HEK293T (cell line): Measurements from ENCODE around the gene ACAT2.

ENCODE experiments used
- ARNT ChIP-seq: fragments of 450-650 bp; IDR thresholded peaks from 2 replicates; pipeline ENCODE4 v1.6.1; 2017; ENCODE audit warnings: mild to moderate bottlenecking
- BHLHE40 ChIP-seq: fragments of 450-650 bp; IDR thresholded peaks from 2 replicates; pipeline ENCODE4 v1.6.1; 2016; ENCODE audit warnings: mild to moderate bottlenecking, moderate library complexity, borderline replicate concordance
- CTBP1 ChIP-seq: fragments of 450-650 bp; IDR thresholded peaks from 2 replicates; pipeline ENCODE4 v1.6.1; 2016; ENCODE audit warnings: borderline replicate concordance
- FOXA1 ChIP-seq: fragments of 450-650 bp; IDR thresholded peaks from 2 replicates; pipeline ENCODE4 v1.6.1; 2016; ENCODE audit warnings: mild to moderate bottlenecking
- FOXK2 ChIP-seq: fragments of 450-650 bp; IDR thresholded peaks from 2 replicates; pipeline ENCODE4 v1.6.1; 2016; ENCODE audit warnings: mild to moderate bottlenecking
- FOXM1 ChIP-seq: fragments of 450-650 bp; IDR thresholded peaks from 2 replicates; pipeline ENCODE4 v1.6.1; 2017; ENCODE audit warnings: mild to moderate bottlenecking, borderline replicate concordance
- HDGF ChIP-seq: fragments of 450-650 bp; IDR thresholded peaks from 2 replicates; pipeline ENCODE4 v1.6.1; 2017; ENCODE audit warnings: antibody characterized with exemption, borderline replicate concordance
- L3MBTL2 ChIP-seq: fragments of 450-650 bp; conservative IDR thresholded peaks from 2 replicates; pipeline ENCODE4 v1.6.1; 2016; ENCODE audit warnings: mild to moderate bottlenecking
- NFRKB ChIP-seq: fragments of 450-650 bp; IDR thresholded peaks from 2 replicates; pipeline ENCODE4 v1.6.1; 2016; ENCODE audit warnings: mild to moderate bottlenecking, moderate library complexity
- SP1 ChIP-seq: fragments of 450-650 bp; IDR thresholded peaks from 2 replicates; pipeline ENCODE4 v1.6.1; 2017
- SUZ12 ChIP-seq: fragments of 450-650 bp; IDR thresholded peaks from 2 replicates; pipeline ENCODE4 v1.6.1; 2016; ENCODE audit warnings: mild to moderate bottlenecking
- TARDBP ChIP-seq: fragments of 450-650 bp; IDR thresholded peaks from 2 replicates; pipeline ENCODE4 v1.6.1; 2016
- ZNF384 ChIP-seq: fragments of 450-650 bp; IDR thresholded peaks from 2 replicates; pipeline ENCODE4 v1.6.1; 2016

DNA sequence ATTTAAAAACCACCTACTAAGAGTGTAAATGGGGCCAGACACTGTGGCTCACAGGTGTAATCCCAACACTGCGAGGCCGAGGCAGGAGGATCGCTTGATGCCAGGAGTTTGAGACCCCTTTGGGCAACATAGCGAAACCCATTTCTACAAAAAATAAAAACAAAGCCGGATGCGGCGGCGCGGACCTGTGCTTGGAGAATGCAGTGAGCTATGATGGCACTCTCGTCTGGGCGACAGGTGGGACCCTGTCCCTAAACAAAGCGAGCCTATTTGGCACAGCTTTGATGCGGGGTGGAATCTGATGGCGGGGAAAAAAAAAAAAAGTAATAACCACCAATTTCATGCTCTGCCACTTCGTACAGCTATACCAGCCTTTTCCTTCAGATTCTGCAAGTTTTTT, 26.4 kb downstream of the ACAT2 start:
- TF ChIP-seq TARDBP (no peak), SP1 (no peak), ARNT (no peak), ZNF384 (no peak), BHLHE40 (no peak), NFRKB (no peak), L3MBTL2 (no peak), HDGF (no peak), CTBP1 (no peak), FOXK2 (no peak), FOXM1 (no peak), SUZ12 (no peak), FOXA1 (no peak)
